Panc1 (cell line): Measurements from ENCODE around the gene MRPL50. TPM values are rescaled to one million over a fixed set of nuclear protein-coding genes. Genes with fewer than 3 reads are reported as not detected.

Source experiments
- ATAC-seq: fragments of 200-7000 bp; cut with Tn5 transposase; 2 replicates; pipeline ENCODE4 v1.9.1; 2020; ENCODE audit warnings: mild to moderate bottlenecking, moderate library complexity
- BruUV-seq: library from RNA; stranded (reverse); fragments of 400-500 nt; replicated peaks from 2 replicates; lab custom pipeline; 2021; lab: Mats Ljungman, UMichigan
- CTCF ChIA-PET: fragments of 300-600 bp; sonication (Branson Sonifier 250); formaldehyde crosslinking; loops from one replicate; lab custom pipeline; 2022; ENCODE audit warnings: antibody characterized with exemption; lab: Charles Lee
- POLR2A ChIA-PET: fragments of 300-600 bp; sonication (Branson Sonifier 250); formaldehyde crosslinking; loops from one replicate; lab custom pipeline; 2022; ENCODE audit warnings: antibody characterized with exemption; lab: Charles Lee
- DNase-seq: peaks from one replicate; pipeline ENCODE4 v3.0.0-alpha.2; 2010; ENCODE audit warnings: low read depth, low spot score
- H3K27ac ChIP-seq: 2 replicates; pipeline ENCODE4 v1.5.1; 2011; ENCODE audit warnings: mild to moderate bottlenecking, low read length, inconsistent platforms
- H3K27me3 ChIP-seq: fragments of 200-500 bp; sonication (Bioruptor generic); 2 replicates; pipeline ENCODE4 v1.6.0; 2014; ENCODE audit warnings: low read length, inconsistent platforms; ENCODE audit not compliant: control insufficient read depth, insufficient read depth
- H3K36me3 ChIP-seq: fragments of 200-500 bp; sonication (Bioruptor generic); 2 replicates; pipeline ENCODE4 v1.5.1; 2014; ENCODE audit warnings: inconsistent platforms, mild to moderate bottlenecking, low read length, moderate library complexity; ENCODE audit not compliant: control insufficient read depth, insufficient read depth
- H3K4me1 ChIP-seq: 2 replicates; pipeline ENCODE4 v1.5.1; 2011; ENCODE audit warnings: inconsistent platforms, mild to moderate bottlenecking, low read length, moderate library complexity; ENCODE audit not compliant: control insufficient read depth, insufficient read depth
- H3K4me3 ChIP-seq, 2 experiments: 2 replicates each; pipeline ENCODE4 v1.5.1; 2011 to 2012; ENCODE audit warnings: low read depth in 2 of 2, low read length in 2 of 2, mild to moderate bottlenecking in 2 of 2, inconsistent platforms in 1 of 2, moderate library complexity in 1 of 2
- H3K9me3 ChIP-seq: fragments of 200-500 bp; sonication (Bioruptor generic); 2 replicates; pipeline ENCODE4 v1.5.1; 2014; ENCODE audit warnings: low read depth, mild to moderate bottlenecking, inconsistent platforms, low read length, moderate library complexity; ENCODE audit not compliant: control insufficient read depth, insufficient read depth
- CTCF ChIP-seq: fragments of 450-650 bp; IDR thresholded peaks from 2 replicates; pipeline ENCODE4 v1.5.1; 2017; ENCODE audit warnings: mild to moderate bottlenecking
- POLR2AphosphoS5 ChIP-seq: IDR thresholded peaks from 2 replicates; pipeline ENCODE4 v1.6.1; 2012; ENCODE audit warnings: mild to moderate bottlenecking, low read depth, low read length, moderate library complexity
- SIN3A ChIP-seq: IDR thresholded peaks from 2 replicates; pipeline ENCODE4 v1.6.1; 2012; ENCODE audit warnings: low read depth, mild to moderate bottlenecking, low read length, moderate library complexity, borderline replicate concordance; ENCODE audit not compliant: insufficient read depth
- TCF7L2 ChIP-seq: IDR thresholded peaks from 2 replicates; pipeline ENCODE4 v1.6.1; 2011; ENCODE audit warnings: mild to moderate bottlenecking, low read depth, low read length, inconsistent platforms
- in situ Hi-C: cut with HindIII; loops from 2 replicates; pipeline ENCODE4 v1.10.0; 2016; ENCODE audit warnings: low sequenced_read_pairs, low pct_unique_long_range_greater_than_20kb
- intact Hi-C: fragments of 100-400 bp; cut with micrococcal nuclease; formaldehyde crosslinking; loops from one replicate; pipeline ENCODE4 v1.10.0; 2022; ENCODE audit not compliant: unreplicated experiment
- total RNA-seq: library from RNA; stranded (reverse); gene quantifications from one replicate; pipeline ENCODE4 v1.2.1, GENCODE V29; 2021; ENCODE audit not compliant: unreplicated experiment
- TF ChIP-seq, protein P1 (sequence below), 2 experiments: IDR thresholded peaks; 2 replicates each; pipeline ENCODE4 v1.6.1; 2011 to 2012; ENCODE audit warnings: low read depth in 2 of 2, control low read depth in 1 of 2, low read length in 1 of 2, mild to moderate bottlenecking in 1 of 2, moderate library complexity in 1 of 2; ENCODE audit not compliant: insufficient read depth in 1 of 2

Gene MRPL50
- total RNA-seq, 1 experiment from 2014 or later = 7.2 TPM

DNA sequence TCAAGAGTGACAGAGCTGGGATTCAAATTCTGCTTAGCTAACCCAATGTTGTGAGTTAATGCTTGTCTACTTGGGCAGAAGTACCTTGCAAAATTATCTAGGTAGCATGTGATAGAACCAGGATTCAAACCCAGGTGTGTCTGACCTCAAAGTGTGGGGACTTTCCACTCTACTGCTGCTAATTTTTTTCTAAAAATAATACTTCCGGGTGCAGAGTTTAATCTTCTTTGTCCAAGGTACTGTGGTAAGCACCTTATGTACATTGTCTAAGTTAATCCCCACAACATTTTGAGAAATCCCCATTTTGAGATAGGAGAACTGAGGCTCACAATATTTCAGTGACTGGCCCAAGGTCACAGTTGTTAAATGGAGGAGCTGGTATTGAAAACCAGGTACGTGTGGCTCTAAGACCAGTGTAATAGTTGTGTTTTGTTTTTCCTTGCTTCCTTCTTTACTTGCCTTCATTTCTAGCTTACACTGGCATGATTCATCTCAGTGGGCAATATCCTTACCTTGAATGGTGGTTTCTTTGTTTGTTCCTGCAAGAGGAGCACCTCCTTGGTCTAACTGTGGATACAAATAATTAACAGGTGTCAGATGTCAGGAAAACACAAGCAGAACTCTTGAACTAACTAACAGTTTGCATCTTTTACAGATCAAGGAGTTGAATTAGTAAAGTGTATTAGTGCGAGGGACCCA lies 29.7 kb upstream of the MRPL50 start:
- ChIA-PET POLR2A (no interaction called here), CTCF (no interaction called here)
- no peaks in the 10 kb centered on the region for H3K4me1 ChIP-seq
- H3K27me3 ChIP-seq = peaks cover 4% of the 10 kb centered on the region
- H3K36me3 ChIP-seq = no peaks in the 10 kb centered on the region
- H3K4me3 ChIP-seq = no peak overlapping the region
- ATAC-seq = no peak
- in situ Hi-C loops = no loop called here
- no peak for TF ChIP-seq SIN3A
- TF ChIP-seq POLR2AphosphoS5 = no peak
- TF ChIP-seq CTCF = no peak
- TF ChIP-seq TCF7L2 = no peak
- intact Hi-C loops = no loop called here
- H3K27ac ChIP-seq = no peak overlapping the region
- no peaks in the 10 kb centered on the region for H3K9me3 ChIP-seq
- no peak for DNase-seq
- no TSS peak for BruUV-seq

GRCh38 chr9:101427358-101427757 lies 28.9 kb upstream of the MRPL50 start:
- in situ Hi-C loops (no loop called here), intact Hi-C loops (no loop called here)
- Histone ChIP-seq H3K9me3 (no peaks in the 10 kb centered on the region), H3K27me3 (peaks cover 4% of the 10 kb centered on the region), H3K4me3 (no peak overlapping the region), H3K4me1 (no peaks in the 10 kb centered on the region), H3K36me3 (no peaks in the 10 kb centered on the region), H3K27ac (no peak overlapping the region)
- POLR2A ChIA-PET = no interaction called here
- ATAC-seq (no peak), DNase-seq (no peak)
- no TSS peak for BruUV-seq
- CTCF ChIA-PET = no interaction called here
- TF ChIP-seq SIN3A = no peak

GRCh38 chr9:101421653-101422065 lies 23.2 kb upstream of the MRPL50 start:
- DNase-seq (no peak), ATAC-seq (no peak)
- H3K36me3 ChIP-seq = no peaks in the 10 kb centered on the region
- BruUV-seq = no TSS peak
- no peak for TF ChIP-seq POLR2AphosphoS5
- no peak for TF ChIP-seq TCF7L2
- no peak for TF ChIP-seq CTCF
- no peak for TF ChIP-seq SIN3A
- TF ChIP-seq, protein P1, sequence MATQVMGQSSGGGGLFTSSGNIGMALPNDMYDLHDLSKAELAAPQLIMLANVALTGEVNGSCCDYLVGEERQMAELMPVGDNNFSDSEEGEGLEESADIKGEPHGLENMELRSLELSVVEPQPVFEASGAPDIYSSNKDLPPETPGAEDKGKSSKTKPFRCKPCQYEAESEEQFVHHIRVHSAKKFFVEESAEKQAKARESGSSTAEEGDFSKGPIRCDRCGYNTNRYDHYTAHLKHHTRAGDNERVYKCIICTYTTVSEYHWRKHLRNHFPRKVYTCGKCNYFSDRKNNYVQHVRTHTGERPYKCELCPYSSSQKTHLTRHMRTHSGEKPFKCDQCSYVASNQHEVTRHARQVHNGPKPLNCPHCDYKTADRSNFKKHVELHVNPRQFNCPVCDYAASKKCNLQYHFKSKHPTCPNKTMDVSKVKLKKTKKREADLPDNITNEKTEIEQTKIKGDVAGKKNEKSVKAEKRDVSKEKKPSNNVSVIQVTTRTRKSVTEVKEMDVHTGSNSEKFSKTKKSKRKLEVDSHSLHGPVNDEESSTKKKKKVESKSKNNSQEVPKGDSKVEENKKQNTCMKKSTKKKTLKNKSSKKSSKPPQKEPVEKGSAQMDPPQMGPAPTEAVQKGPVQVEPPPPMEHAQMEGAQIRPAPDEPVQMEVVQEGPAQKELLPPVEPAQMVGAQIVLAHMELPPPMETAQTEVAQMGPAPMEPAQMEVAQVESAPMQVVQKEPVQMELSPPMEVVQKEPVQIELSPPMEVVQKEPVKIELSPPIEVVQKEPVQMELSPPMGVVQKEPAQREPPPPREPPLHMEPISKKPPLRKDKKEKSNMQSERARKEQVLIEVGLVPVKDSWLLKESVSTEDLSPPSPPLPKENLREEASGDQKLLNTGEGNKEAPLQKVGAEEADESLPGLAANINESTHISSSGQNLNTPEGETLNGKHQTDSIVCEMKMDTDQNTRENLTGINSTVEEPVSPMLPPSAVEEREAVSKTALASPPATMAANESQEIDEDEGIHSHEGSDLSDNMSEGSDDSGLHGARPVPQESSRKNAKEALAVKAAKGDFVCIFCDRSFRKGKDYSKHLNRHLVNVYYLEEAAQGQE (IDR thresholded peaks at IDR 0.05; ENCODE audit: insufficient read depth in 1 of 2, low read depth in 2 of 2, low read length in 1 of 2) = no peak
- in situ Hi-C loops = no loop called here
- H3K4me1 ChIP-seq = no peaks in the 10 kb centered on the region
- H3K4me3 ChIP-seq = no peak overlapping the region
- no peaks in the 10 kb centered on the region for H3K9me3 ChIP-seq
- ChIA-PET POLR2A (no interaction called here), CTCF (no interaction called here)
- intact Hi-C loops = no loop called here
- H3K27me3 ChIP-seq = peaks cover 15% of the 10 kb centered on the region
- no peak overlapping the region for H3K27ac ChIP-seq
